NCI-H1417 (cell line): ENCODE data around the gene KCNK13.
A peak's percentile ranks its signal among the peaks of the same experiment; 100 is the strongest.

Experiments
- DNase-seq, 3 experiments: peaks; one replicate each; lab custom pipeline; 2025; lab: John Stamatoyannopoulos, UW

KCNK13 gene

GRCh38 chr14:90132821-90133570 is 71.2 kb downstream of the KCNK13 start:
- DNase-seq = no peak

GRCh38 chr14:90136904-90137303 is 75.1 kb downstream of the KCNK13 start:
- no peak for DNase-seq

GRCh38 chr14:90137807-90138206 is 76.0 kb downstream of the KCNK13 start:
- DNase-seq = no peak

DNA sequence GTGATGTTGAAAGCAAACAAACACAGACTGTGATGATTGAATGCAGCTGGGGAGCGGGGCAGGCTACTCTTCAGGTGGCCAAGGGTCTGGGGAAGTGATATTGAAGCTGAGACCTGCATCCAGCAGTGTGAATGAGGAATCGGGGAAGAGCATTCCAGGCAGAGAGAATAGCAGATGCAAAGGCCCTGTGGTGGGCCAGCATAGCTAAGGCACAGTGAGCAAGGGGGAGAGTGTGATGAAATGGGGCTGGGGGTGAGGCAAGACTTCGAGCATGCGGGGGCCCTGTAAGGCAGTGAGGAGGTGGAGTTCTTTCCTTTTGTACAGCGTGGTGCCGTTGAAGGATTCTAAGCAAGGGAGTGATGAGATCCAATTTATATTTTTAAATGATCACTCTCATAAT is 77.4 kb downstream of the KCNK13 start:
- DNase-seq = no peak

DNA sequence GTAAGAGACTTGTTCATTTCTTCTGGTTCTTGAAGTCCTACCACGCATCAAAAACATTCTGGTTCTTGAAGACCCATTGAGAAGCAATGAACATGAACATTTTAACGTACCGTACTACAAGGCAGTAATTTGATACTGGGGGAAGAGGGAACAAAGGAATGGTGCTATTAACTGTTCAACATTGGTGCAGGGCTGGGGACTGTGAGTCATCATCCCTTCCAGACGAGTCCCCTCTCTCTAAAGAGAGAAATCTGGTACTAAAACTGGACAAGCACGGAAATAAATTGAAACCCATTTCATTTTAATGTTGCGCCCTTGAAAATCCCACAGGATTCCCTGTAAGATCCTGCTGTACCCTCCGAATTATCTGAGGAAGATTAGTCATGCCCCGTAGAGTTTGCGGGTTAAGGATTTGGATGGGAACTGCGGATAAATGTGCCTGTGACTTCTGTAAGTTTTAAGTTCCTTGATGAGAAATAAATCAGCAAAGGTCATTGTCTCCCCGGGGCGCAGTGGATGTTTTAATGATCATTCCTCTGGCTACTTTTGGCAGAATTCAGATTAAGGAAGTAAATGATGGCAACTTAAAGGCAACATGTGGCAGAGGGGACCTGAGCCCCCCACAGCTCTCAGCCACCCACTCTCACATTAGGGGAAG is 78.6 kb downstream of the KCNK13 start:
- DNase-seq = peak in 1 of 3 experiments; percentile 14

DNA sequence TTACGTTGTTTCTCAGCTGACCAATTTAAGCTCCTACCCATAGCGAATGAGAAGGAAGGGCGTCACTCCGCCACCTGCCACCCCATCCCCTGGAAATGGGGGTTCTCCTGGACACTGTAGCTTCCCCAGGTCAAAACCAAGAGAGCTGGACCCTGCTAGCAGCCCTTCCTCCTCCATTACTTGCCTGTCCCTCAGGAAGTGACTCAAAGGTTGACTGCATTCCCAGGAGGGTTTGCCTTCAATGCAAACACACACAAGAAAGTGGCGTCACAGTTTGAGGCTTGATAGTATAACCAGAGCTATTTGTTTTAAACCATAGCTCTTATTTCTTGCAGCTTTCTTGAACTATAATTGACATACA is 79.1 kb downstream of the KCNK13 start:
- no peak for DNase-seq

DNA sequence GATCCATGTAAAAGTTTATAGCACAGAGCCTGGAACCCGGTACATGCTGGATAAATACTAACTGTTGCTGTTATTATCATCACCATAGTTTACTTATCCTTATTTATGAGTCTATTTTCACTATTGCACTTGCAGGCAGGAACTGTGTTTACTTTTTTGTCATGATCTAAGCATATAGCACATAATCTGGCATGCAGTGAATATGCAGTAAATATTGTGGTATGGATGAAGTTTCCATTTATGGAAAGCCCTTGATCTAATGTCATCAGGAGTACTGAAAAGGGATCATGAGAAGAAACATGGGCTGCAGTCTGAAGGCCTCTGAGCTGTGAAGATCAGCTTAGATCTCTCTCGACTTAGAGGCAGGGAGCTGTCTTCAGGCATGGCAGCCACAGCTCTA is 91.6 kb downstream of the KCNK13 start:
- DNase-seq = no peak

GRCh38 chr14:90154110-90154509 is 92.3 kb downstream of the KCNK13 start:
- no peak for DNase-seq

DNA sequence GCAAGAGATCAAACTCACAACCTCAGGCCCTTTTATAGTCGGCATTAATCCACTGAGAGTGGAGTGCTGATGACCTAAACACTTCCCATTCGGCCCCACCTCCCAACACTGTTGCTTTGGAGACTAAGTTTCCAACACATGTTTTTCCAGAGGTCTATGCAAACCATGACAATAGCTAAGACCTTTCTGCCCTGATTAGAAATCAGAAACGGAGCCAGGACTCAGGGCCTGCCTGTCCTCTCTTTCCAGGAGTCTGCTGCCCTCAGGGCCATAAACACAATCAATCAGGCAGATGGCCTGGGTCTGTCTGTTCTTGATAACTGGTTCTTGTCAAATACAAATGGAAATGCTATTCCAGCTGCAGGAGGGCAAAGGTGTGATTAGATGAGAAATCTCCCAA is 97.4 kb downstream of the KCNK13 start:
- peak in 2 of 3 experiments; percentile 58 to 84 for DNase-seq

- DNase-seq = peak in 1 of 3 experiments; percentile 44
Measured at GRCh38 chr14:90159688-90160087, 97.9 kb downstream of the KCNK13 start.

- no peak for DNase-seq
Measured at GRCh38 chr14:90161129-90161528, 99.3 kb downstream of the KCNK13 start.

GRCh38 chr14:90168425-90169105 is 106.8 kb downstream of the KCNK13 start:
- DNase-seq = no peak

DNA sequence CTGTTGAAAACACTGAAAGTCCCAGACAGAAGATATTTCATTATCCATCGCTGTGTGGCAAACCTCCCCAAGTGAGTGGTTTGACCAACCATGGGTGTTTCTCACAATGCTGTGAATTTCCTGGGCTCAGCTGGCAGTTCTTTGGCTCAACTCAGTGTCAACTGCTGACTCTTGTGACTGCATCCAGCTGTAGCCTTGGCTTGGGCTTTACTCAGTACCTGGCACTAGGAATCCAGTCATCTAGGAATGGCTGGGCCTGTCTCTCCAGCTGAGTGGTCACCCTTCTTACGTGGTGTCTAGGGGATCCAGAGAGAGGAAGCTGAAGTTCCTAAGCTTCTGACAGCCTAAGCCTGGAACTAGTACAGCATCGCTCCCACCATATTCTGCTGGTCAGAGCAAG is 113.8 kb downstream of the KCNK13 start:
- no peak for DNase-seq

- DNase-seq = no peak
Measured at GRCh38 chr14:90177539-90178189, 115.9 kb downstream of the KCNK13 start.

DNA sequence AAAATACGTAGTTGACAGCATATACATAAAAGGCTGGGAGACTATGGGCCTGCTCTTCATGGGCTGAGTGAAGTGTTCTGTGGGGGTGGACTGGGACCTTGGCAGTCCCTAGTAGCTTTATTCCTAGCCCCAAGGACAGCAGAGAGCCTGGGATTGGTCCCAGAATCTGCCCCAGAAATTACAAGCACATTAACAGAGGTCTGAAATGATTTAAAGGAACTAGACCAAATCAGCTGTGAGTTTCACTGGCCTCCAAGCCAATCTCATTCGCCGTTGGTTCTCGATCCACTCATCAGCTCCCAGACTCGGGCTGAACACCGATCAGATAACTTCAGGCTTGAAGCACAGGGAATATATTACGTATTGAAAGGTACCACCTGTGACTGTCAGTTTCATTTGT is 117.6 kb downstream of the KCNK13 start:
- no peak for DNase-seq

- DNase-seq = no peak
Measured at GRCh38 chr14:90179809-90180779, 118.3 kb downstream of the KCNK13 start.

- DNase-seq = no peak
Measured at GRCh38 chr14:90184094-90184493, 122.3 kb downstream of the KCNK13 start.

DNA sequence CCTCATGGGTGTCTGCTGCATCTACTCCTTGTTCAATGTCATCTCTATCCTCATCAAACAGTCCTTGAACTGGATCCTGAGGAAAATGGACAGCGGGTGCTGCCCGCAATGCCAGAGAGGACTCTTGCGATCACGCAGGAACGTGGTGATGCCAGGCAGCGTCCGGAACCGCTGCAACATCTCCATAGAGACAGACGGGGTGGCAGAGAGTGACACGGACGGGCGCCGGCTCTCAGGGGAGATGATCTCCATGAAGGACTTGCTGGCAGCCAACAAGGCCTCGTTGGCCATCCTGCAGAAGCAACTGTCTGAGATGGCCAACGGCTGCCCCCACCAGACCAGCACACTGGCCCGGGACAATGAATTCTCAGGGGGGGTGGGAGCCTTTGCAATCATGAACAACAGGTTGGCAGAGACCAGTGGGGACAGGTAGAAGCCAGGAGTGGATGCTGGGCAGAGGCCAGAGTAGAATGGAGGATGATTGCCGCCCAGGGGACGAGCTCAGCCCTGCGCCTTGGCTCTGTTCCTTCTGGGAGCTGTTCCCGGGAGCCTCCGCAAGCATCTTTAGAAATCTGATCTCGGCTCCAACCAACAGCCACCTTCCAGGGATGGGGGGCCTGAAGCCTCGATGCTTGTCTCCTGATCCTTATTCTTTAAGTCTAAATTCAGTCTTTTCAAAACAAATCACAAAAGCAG is 122.9 kb downstream of the KCNK13 start:
- no peak for DNase-seq

DNA sequence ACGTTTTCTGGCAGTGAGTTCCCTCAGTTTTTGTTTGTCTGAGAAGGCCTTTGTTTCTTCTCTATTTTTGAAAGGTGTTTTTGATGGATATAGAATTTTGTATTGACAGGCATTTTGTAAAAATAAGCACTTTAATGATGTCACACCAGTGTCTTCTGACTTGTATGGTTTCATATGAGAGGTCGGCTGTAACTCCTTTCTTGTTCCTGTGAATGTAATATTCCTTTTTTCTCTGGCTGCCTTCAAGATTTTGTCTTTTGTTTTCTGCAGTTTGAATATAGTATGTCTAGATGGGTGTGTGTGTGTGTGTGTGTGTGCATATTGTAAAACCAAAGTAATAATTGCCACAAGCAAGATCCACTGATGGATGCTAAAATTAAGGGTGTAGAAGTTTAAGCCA is 126.8 kb downstream of the KCNK13 start:
- DNase-seq = no peak

DNA sequence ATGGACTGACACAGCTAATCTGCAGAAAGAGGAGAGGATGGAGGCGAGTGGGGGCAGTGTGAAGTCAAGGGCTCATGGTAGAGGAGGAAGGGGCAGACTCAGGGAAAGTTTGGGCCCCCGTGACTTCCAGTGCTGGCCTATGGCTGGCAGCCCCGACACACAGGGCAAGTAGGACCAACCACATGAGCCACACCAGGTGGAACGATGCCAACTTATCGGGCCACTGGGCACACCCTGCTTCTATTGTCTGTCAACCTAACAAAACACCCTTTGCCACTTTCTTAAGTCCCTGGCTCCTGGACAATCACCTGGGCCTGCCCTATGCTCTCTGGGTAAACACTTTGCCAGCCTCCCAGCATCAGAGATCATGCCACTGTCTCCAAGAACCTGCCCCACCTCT is 129.4 kb downstream of the KCNK13 start:
- DNase-seq = no peak

DNA sequence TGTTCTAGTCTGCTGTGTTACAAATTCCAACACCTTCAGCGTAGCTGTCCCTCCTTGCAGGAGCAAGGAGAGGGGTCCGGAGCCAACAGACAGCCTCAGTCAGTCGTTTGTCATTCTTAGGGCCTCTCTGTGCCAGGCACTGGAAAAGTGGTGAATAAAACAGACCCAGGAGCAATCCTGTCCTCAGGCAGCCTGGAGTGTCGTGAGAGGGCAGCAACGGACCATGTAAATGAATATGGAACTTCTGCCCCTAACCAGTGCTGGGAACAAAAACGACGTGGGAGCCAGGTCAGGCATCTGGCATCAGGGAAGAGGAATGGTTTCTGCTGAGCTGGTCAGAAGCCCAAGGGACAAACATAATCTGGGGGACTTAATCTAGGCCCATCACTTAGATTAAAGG is 129.8 kb downstream of the KCNK13 start:
- DNase-seq = no peak
